ENCODE measurements around the gene SPINK7.

DNA sequence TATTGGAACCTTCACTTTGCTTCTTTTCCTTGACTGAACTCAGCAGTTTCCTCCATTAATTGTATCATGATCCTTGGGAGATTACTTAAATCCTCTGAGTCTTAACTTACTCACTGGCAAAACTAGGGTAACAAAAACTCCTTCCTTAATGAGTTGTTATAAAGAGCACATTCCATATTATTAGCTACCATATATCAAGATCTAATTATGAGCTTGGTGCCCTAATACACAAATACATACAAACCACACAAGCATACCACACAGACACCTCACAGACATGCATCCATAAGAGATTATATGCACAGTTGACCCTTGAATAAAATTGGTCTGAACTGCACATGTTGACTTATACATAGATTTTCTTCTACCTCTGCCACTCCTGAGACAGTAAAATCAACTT is 2.5 kb upstream of the SPINK7 start:
- TF ChIP-seq, protein P1, sequence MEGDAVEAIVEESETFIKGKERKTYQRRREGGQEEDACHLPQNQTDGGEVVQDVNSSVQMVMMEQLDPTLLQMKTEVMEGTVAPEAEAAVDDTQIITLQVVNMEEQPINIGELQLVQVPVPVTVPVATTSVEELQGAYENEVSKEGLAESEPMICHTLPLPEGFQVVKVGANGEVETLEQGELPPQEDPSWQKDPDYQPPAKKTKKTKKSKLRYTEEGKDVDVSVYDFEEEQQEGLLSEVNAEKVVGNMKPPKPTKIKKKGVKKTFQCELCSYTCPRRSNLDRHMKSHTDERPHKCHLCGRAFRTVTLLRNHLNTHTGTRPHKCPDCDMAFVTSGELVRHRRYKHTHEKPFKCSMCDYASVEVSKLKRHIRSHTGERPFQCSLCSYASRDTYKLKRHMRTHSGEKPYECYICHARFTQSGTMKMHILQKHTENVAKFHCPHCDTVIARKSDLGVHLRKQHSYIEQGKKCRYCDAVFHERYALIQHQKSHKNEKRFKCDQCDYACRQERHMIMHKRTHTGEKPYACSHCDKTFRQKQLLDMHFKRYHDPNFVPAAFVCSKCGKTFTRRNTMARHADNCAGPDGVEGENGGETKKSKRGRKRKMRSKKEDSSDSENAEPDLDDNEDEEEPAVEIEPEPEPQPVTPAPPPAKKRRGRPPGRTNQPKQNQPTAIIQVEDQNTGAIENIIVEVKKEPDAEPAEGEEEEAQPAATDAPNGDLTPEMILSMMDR (conservative IDR thresholded peaks at IDR 0.05): no peak
- TF ChIP-seq EZH2 (IDR thresholded peaks at IDR 0.05; ENCODE audit: low read depth): no peak
